Activated B cell treated with CpG ODN at 0.5 μM for 24 hours (primary cell): Measurements from ENCODE around the gene STIM2. TPM values are rescaled to one million over a fixed set of nuclear protein-coding genes. Genes with fewer than 3 reads are reported as not detected.

ENCODE experiments used
- ATAC-seq: fragments of 200-7000 bp; cut with Tn5 transposase; one replicate; pipeline ENCODE4 v1.10.0; 2021; ENCODE audit warnings: low read depth, mild to moderate bottlenecking, moderate library complexity
- CTCF ChIA-PET: fragments of 350-600 bp; sonication (Branson Sonifier 250); formaldehyde crosslinking; loops from one replicate; lab custom pipeline; 2021; ENCODE audit warnings: antibody characterized with exemption; lab: Charles Lee
- POLR2A ChIA-PET: fragments of 350-600 bp; sonication (Branson Sonifier 250); formaldehyde crosslinking; loops from one replicate; lab custom pipeline; 2021; ENCODE audit warnings: antibody characterized with exemption; lab: Charles Lee
- DNase-seq: peaks from one replicate; pipeline ENCODE4 v3.0.0; 2022
- H3K27ac Mint-ChIP-seq: one replicate; pipeline ENCODE4 v1.8.0; 2020; ENCODE audit warnings: mixed read lengths
- H3K27me3 Mint-ChIP-seq: one replicate; pipeline ENCODE4 v1.8.0; 2021; ENCODE audit warnings: mixed read lengths
- H3K36me3 Mint-ChIP-seq: one replicate; pipeline ENCODE4 v1.8.0; 2021; ENCODE audit warnings: low read depth, mixed read lengths
- H3K4me1 Mint-ChIP-seq: one replicate; pipeline ENCODE4 v1.8.0; 2021; ENCODE audit warnings: mixed read lengths
- H3K4me3 Mint-ChIP-seq: one replicate; pipeline ENCODE4 v1.8.0; 2020; ENCODE audit warnings: mild to moderate bottlenecking, mixed read lengths
- H3K9me3 Mint-ChIP-seq: one replicate; pipeline ENCODE4 v1.8.0; 2020; ENCODE audit warnings: mixed read lengths
- intact Hi-C: fragments of 100-400 bp; cut with micrococcal nuclease; formaldehyde crosslinking; loops from one replicate; pipeline ENCODE4 v1.15.1; 2024
- total RNA-seq: library from RNA; stranded (reverse); gene quantifications from 2 replicates; pipeline ENCODE4 v1.2.3, GENCODE V29; 2022
- TF ChIP-seq, protein P1 (sequence below): fragments of 200-600 bp; IDR thresholded peaks from one replicate; pipeline ENCODE4 v1.8.0; 2022; ENCODE audit warnings: antibody characterized with exemption, mild to moderate bottlenecking

The STIM2 gene
- total RNA-seq, 1 donor from 2014 or later, result 59.8 TPM

DNA sequence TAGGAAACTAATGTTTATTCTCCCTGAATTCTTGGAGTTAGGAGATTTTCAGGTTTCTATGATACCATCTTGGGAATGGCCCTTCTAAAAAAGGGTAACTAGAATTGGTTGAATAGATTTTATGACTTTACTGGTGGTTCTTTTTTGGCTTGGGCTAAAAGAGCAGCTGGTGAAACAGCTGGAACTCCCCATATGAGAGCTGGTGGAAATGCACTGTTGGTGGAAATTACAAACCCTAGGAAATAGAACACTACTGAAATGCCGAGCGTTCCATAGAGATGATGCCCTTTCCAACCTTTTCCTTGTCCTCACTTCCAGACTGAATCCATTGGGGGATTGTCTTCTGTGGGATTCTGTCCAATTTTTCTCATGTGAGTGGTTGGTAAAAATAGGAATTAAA, 139.5 kb downstream of the STIM2 start:
- ChIA-PET CTCF (interaction anchor here (0.6 to 2.5 kb wide), 5 partner anchors 10 to 138 kb away, joined by 3 to 13 read pairs (median 6); partner anchors contain the start of gene STIM2), POLR2A (interaction anchor here (0.7 to 1.3 kb wide), 3 partner anchors 8 to 171 kb away, joined by 3 to 11 read pairs (median 5); partner anchors contain the start of gene STIM2)
- H3K4me1 Mint-ChIP-seq, result peaks cover 26% of the 10 kb centered on the region
- DNase-seq (no peak), ATAC-seq (no peak)
- no peaks in the 10 kb centered on the region for H3K9me3 Mint-ChIP-seq
- H3K36me3 Mint-ChIP-seq, result peaks cover 39% of the 10 kb centered on the region
- no peak overlapping the region for H3K4me3 Mint-ChIP-seq
- TF ChIP-seq, protein P1, sequence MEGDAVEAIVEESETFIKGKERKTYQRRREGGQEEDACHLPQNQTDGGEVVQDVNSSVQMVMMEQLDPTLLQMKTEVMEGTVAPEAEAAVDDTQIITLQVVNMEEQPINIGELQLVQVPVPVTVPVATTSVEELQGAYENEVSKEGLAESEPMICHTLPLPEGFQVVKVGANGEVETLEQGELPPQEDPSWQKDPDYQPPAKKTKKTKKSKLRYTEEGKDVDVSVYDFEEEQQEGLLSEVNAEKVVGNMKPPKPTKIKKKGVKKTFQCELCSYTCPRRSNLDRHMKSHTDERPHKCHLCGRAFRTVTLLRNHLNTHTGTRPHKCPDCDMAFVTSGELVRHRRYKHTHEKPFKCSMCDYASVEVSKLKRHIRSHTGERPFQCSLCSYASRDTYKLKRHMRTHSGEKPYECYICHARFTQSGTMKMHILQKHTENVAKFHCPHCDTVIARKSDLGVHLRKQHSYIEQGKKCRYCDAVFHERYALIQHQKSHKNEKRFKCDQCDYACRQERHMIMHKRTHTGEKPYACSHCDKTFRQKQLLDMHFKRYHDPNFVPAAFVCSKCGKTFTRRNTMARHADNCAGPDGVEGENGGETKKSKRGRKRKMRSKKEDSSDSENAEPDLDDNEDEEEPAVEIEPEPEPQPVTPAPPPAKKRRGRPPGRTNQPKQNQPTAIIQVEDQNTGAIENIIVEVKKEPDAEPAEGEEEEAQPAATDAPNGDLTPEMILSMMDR, result no peak
- no peaks in the 10 kb centered on the region for H3K27me3 Mint-ChIP-seq
- H3K27ac Mint-ChIP-seq, result no peak overlapping the region
- intact Hi-C loops, result loop anchor here (2.0 kb wide), 1 partner anchor 279 kb away; no protein-coding TSS in a partner anchor

DNA sequence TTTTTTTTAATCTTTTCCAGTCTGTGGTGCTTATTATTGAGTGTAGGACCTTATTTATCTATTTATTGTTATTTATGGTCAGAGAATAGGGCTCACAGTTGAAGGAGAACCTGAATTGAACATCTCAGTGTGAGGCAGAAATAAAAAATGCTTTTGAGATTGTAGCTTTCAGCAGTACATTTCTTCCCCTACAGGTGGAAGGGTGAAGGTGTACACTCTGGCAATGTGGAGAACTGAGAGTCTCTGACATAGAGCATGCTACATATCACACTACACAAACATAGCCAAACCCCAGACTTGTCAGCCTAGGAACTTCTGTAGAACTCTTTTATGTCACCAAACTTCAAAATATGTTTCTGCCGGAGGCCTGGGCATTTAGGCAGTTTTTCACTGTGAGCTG, 140.2 kb downstream of the STIM2 start:
- Mint-ChIP-seq H3K9me3 (no peaks in the 10 kb centered on the region), H3K4me1 (peaks cover 26% of the 10 kb centered on the region), H3K36me3 (peaks cover 37% of the 10 kb centered on the region)

GRCh38 chr4:27001398-27002164, 140.9 kb downstream of the STIM2 start:
- H3K27me3 Mint-ChIP-seq, result no peaks in the 10 kb centered on the region
- H3K36me3 Mint-ChIP-seq, result peaks cover 40% of the 10 kb centered on the region
- intact Hi-C loops, result loop anchor here (2.0 kb wide), 1 partner anchor 281 kb away; no protein-coding TSS in a partner anchor
- no peak overlapping the region for H3K4me3 Mint-ChIP-seq
- H3K27ac Mint-ChIP-seq, result no peak overlapping the region
- POLR2A ChIA-PET, result interaction anchor here (0.6 to 1.3 kb wide), 2 partner anchors 45 to 140 kb away, joined by 3 to 11 read pairs; partner anchors contain the start of gene STIM2
- no peak for DNase-seq
- H3K9me3 Mint-ChIP-seq, result no peaks in the 10 kb centered on the region
- no peak for ATAC-seq
- CTCF ChIA-PET, result interaction anchor here (0.7 to 2.5 kb wide), 8 partner anchors 8 to 1630 kb away, joined by 3 to 13 read pairs (median 4); partner anchors contain the start of gene STIM2
- TF ChIP-seq, protein P1, result no peak
- peaks cover 24% of the 10 kb centered on the region for H3K4me1 Mint-ChIP-seq

More for the DNA sequence above, 140.2 kb downstream of the STIM2 start:
- POLR2A ChIA-PET, result interaction anchor here (0.6 to 1.3 kb wide), 3 partner anchors 44 to 172 kb away, joined by 3 to 11 read pairs (median 5); partner anchors contain the start of gene STIM2
- Mint-ChIP-seq H3K27ac (peak overlapping the region; percentile 21), H3K4me3 (no peak overlapping the region), H3K27me3 (no peaks in the 10 kb centered on the region)
- DNase-seq (no peak), ATAC-seq (peak; percentile 89)
- CTCF ChIA-PET, result interaction anchor here (1.0 to 2.5 kb wide), 7 partner anchors 8 to 139 kb away, joined by 4 to 13 read pairs (median 4); partner anchors contain the start of gene STIM2
- TF ChIP-seq, protein P1, result no peak
- intact Hi-C loops, result loop anchor here (2.0 kb wide), 1 partner anchor 280 kb away; no protein-coding TSS in a partner anchor

GRCh38 chr4:27003642-27004113, 143.0 kb downstream of the STIM2 start:
- Mint-ChIP-seq H3K36me3 (peaks cover 39% of the 10 kb centered on the region), H3K27me3 (no peaks in the 10 kb centered on the region), H3K9me3 (no peaks in the 10 kb centered on the region), H3K4me3 (no peak overlapping the region), H3K27ac (peak overlapping the region; percentile 30), H3K4me1 (peaks cover 17% of the 10 kb centered on the region)
- ATAC-seq (no peak), DNase-seq (no peak)
- POLR2A ChIA-PET, result no interaction called here
- CTCF ChIA-PET, result interaction anchor here (1.3 kb wide), 1 partner anchor 545 kb away, joined by 5 read pairs; no protein-coding TSS in a partner anchor
- TF ChIP-seq, protein P1, result no peak
- intact Hi-C loops, result no loop called here
